WTC11 (cell line): ENCODE measurements around the gene ELAVL1. TPM values are rescaled to one million over a fixed set of nuclear protein-coding genes. Genes with fewer than 3 reads are reported as not detected.

Experiments
- ATAC-seq: fragments of 200-7000 bp; cut with Tn5 transposase; 2 replicates; pipeline ENCODE4 v1.10.0; 2021; ENCODE audit warnings: mild to moderate bottlenecking, moderate library complexity
- CTCF ChIA-PET: fragments of 300-600 bp; sonication (Branson Sonifier 250); formaldehyde crosslinking; loops from one replicate; lab custom pipeline; 2021; ENCODE audit warnings: antibody characterized with exemption; lab: Charles Lee
- POLR2A ChIA-PET: fragments of 350-600 bp; sonication (Branson Sonifier 250); formaldehyde crosslinking; loops from one replicate; lab custom pipeline; 2021; ENCODE audit warnings: antibody characterized with exemption; lab: Charles Lee
- DNase-seq: peaks from one replicate; pipeline ENCODE4 v3.0.0; 2021; ENCODE audit warnings: low spot score
- H3K27ac Mint-ChIP-seq: 2 replicates; pipeline ENCODE4 v1.8.0; 2021; ENCODE audit warnings: mixed read lengths
- H3K27me3 Mint-ChIP-seq: 2 replicates; pipeline ENCODE4 v1.8.0; 2021; ENCODE audit warnings: low read depth, mild to moderate bottlenecking, moderate library complexity, mixed read lengths
- H3K36me3 Mint-ChIP-seq: 2 replicates; pipeline ENCODE4 v1.8.0; 2021; ENCODE audit warnings: mixed read lengths
- H3K4me1 Mint-ChIP-seq: 2 replicates; pipeline ENCODE4 v1.8.0; 2022; ENCODE audit warnings: mixed read lengths
- H3K4me3 Mint-ChIP-seq: 2 replicates; pipeline ENCODE4 v1.8.0; 2021; ENCODE audit warnings: mild to moderate bottlenecking, moderate library complexity, mixed read lengths
- H3K9me3 Mint-ChIP-seq: 2 replicates; pipeline ENCODE4 v1.8.0; 2021; ENCODE audit warnings: mixed read lengths
- ATF1 ChIP-seq: sonication (generic); formaldehyde crosslinking; IDR thresholded peaks from 2 replicates; pipeline ENCODE4 v1.8.1; 2023; ENCODE audit warnings: mild to moderate bottlenecking, moderate library complexity, missing genetic modification reagents
- EMX1 ChIP-seq: fragments of 250-450 bp; sonication (Bioruptor Pico); IDR thresholded peaks from 2 replicates; pipeline ENCODE4 v1.8.0; 2021; ENCODE audit warnings: mild to moderate bottlenecking
- FOXK1 ChIP-seq: sonication (generic); formaldehyde crosslinking; IDR thresholded peaks from 2 replicates; pipeline ENCODE4 v1.8.0; 2022; ENCODE audit warnings: mild to moderate bottlenecking, moderate library complexity, missing genetic modification reagents
- FOXP1 ChIP-seq: sonication (generic); formaldehyde crosslinking; IDR thresholded peaks from 2 replicates; pipeline ENCODE4 v1.8.0; 2022; ENCODE audit warnings: missing genetic modification reagents, mild to moderate bottlenecking, moderate library complexity, borderline replicate concordance
- JUN ChIP-seq: sonication (generic); formaldehyde crosslinking; IDR thresholded peaks from 2 replicates; pipeline ENCODE4 v1.8.0; 2023; ENCODE audit warnings: mild to moderate bottlenecking, missing genetic modification reagents
- NFE2L1 ChIP-seq: sonication (generic); formaldehyde crosslinking; IDR thresholded peaks from 2 replicates; pipeline ENCODE4 v1.8.1; 2023; ENCODE audit warnings: missing genetic modification reagents
- NFYB ChIP-seq: sonication (generic); formaldehyde crosslinking; conservative IDR thresholded peaks from 2 replicates; pipeline ENCODE4 v1.8.0; 2022; ENCODE audit warnings: low read depth, missing genetic modification reagents
- NR2C2 ChIP-seq: sonication (generic); formaldehyde crosslinking; IDR thresholded peaks from 2 replicates; pipeline ENCODE4 v1.8.0; 2022; ENCODE audit warnings: mild to moderate bottlenecking, missing genetic modification reagents
- PRRX2 ChIP-seq: fragments of 250-450 bp; sonication (Bioruptor Pico); IDR thresholded peaks from 2 replicates; pipeline ENCODE4 v1.8.0; 2021; ENCODE audit warnings: mild to moderate bottlenecking
- SMAD3 ChIP-seq: sonication (generic); formaldehyde crosslinking; IDR thresholded peaks from 2 replicates; pipeline ENCODE4 v1.8.0; 2022; ENCODE audit warnings: missing genetic modification reagents, mild to moderate bottlenecking, borderline replicate concordance
- SOX15 ChIP-seq: fragments of 250-450 bp; sonication (Bioruptor Pico); IDR thresholded peaks from 2 replicates; pipeline ENCODE4 v1.9.0; 2021; ENCODE audit warnings: mild to moderate bottlenecking
- SP1 ChIP-seq: sonication (generic); formaldehyde crosslinking; conservative IDR thresholded peaks from 2 replicates; pipeline ENCODE4 v1.8.1; 2022; ENCODE audit warnings: missing genetic modification reagents
- TEAD4 ChIP-seq: sonication (generic); formaldehyde crosslinking; IDR thresholded peaks from 2 replicates; pipeline ENCODE4 v1.8.0; 2022; ENCODE audit warnings: mild to moderate bottlenecking, missing genetic modification reagents
- TP53 ChIP-seq: sonication (generic); formaldehyde crosslinking; IDR thresholded peaks from 2 replicates; pipeline ENCODE4 v1.8.1; 2023; ENCODE audit warnings: mild to moderate bottlenecking, missing genetic modification reagents
- ZNF121 ChIP-seq: sonication (generic); formaldehyde crosslinking; IDR thresholded peaks from 2 replicates; pipeline ENCODE4 v1.8.0; 2023; ENCODE audit warnings: missing genetic modification reagents
- ZNF317 ChIP-seq: sonication (generic); formaldehyde crosslinking; IDR thresholded peaks from 2 replicates; pipeline ENCODE4 v1.8.1; 2023; ENCODE audit warnings: low read depth, mild to moderate bottlenecking, moderate library complexity, missing genetic modification reagents, borderline replicate concordance
- total RNA-seq: library from RNA; stranded (reverse); gene quantifications from 3 replicates; pipeline ENCODE4 v1.2.3, GENCODE V29; 2021
- TF ChIP-seq, protein P1 (sequence below): sonication (generic); formaldehyde crosslinking; IDR thresholded peaks from 2 replicates; pipeline ENCODE4 v1.8.0; 2023; ENCODE audit warnings: missing genetic modification reagents, mild to moderate bottlenecking, borderline replicate concordance
- TF ChIP-seq, protein P2 (sequence below): fragments of 250-450 bp; sonication (Bioruptor Pico); IDR thresholded peaks from 2 replicates; pipeline ENCODE4 v1.8.0; 2021; ENCODE audit warnings: mild to moderate bottlenecking
- TF ChIP-seq, protein P3 (sequence below): fragments of 250-450 bp; sonication (Bioruptor Pico); IDR thresholded peaks from 2 replicates; pipeline ENCODE4 v2.1.2; 2022; ENCODE audit warnings: mild to moderate bottlenecking, moderate library complexity
- TF ChIP-seq, protein P4 (sequence below): sonication (generic); formaldehyde crosslinking; conservative IDR thresholded peaks from 2 replicates; pipeline ENCODE4 v1.8.1; 2022; ENCODE audit warnings: mild to moderate bottlenecking, missing genetic modification reagents
- TF ChIP-seq, protein P5 (sequence below): sonication (generic); formaldehyde crosslinking; IDR thresholded peaks from 2 replicates; pipeline ENCODE4 v1.8.1; 2022; ENCODE audit warnings: mild to moderate bottlenecking, moderate library complexity, missing genetic modification reagents

The ELAVL1 gene
- total RNA-seq, 1 experiment from 2014 or later: 160 TPM

DNA sequence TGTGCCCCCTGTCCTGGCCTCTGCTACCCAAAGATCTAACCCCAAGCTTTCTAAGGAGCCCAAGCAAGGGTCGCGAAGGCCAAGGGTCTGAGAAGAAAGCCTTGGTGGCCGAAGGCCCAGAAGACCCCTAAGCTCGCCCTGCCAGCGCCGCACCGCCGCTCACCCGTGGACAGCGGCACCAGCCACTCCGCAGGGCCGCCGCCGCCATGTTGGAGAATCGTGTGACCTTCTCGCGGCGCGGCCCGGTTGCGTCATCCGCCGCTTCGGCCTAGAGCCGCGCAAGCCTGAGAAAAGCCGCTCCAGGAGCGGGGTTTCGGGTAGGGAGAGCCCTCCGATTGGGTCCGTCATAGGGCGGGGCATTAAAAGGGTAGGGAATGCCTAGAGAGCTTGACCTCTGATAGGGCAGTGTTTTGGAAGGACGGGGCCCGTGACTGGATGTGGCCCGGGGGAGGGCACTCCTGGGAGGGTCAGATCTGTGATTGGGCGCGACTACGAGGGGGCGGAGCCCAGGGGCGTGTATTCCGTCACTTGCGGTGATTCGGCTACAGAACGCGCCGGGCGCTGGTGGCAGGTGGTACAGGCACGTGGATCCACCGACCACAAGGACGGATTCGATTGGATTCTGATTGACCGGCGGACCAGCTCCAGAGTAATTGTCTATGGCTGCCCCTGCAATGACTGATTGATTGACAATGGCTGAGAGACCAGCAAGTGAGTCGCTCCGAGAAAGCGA, 61.8 kb downstream of the ELAVL1 start, which contains the start of gene TIMM44 (continued):
- TF ChIP-seq, protein P1, sequence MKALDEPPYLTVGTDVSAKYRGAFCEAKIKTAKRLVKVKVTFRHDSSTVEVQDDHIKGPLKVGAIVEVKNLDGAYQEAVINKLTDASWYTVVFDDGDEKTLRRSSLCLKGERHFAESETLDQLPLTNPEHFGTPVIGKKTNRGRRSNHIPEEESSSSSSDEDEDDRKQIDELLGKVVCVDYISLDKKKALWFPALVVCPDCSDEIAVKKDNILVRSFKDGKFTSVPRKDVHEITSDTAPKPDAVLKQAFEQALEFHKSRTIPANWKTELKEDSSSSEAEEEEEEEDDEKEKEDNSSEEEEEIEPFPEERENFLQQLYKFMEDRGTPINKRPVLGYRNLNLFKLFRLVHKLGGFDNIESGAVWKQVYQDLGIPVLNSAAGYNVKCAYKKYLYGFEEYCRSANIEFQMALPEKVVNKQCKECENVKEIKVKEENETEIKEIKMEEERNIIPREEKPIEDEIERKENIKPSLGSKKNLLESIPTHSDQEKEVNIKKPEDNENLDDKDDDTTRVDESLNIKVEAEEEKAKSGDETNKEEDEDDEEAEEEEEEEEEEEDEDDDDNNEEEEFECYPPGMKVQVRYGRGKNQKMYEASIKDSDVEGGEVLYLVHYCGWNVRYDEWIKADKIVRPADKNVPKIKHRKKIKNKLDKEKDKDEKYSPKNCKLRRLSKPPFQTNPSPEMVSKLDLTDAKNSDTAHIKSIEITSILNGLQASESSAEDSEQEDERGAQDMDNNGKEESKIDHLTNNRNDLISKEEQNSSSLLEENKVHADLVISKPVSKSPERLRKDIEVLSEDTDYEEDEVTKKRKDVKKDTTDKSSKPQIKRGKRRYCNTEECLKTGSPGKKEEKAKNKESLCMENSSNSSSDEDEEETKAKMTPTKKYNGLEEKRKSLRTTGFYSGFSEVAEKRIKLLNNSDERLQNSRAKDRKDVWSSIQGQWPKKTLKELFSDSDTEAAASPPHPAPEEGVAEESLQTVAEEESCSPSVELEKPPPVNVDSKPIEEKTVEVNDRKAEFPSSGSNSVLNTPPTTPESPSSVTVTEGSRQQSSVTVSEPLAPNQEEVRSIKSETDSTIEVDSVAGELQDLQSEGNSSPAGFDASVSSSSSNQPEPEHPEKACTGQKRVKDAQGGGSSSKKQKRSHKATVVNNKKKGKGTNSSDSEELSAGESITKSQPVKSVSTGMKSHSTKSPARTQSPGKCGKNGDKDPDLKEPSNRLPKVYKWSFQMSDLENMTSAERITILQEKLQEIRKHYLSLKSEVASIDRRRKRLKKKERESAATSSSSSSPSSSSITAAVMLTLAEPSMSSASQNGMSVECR (CRISPR knock-in tag): peak; percentile 33
- TF ChIP-seq TP53 (CRISPR knock-in tag) (peak; percentile 76), NFE2L1 (CRISPR knock-in tag) (peak; percentile 66), PRRX2 (CRISPR knock-in tag) (peak; percentile 50; the same call in 1 of the 2 replicates), ZNF121 (CRISPR knock-in tag) (no peak), ATF1 (CRISPR knock-in tag) (no peak), TEAD4 (CRISPR knock-in tag) (peak; percentile 37; the same call in 1 of the 2 replicates), ZNF317 (CRISPR knock-in tag) (no peak), JUN (CRISPR knock-in tag) (0 out of 2 replicates have a peak, but pooled peaks have one; percentile 53), SMAD3 (no peak), FOXK1 (CRISPR knock-in tag) (peak; percentile 64; the same call in 1 of the 2 replicates), NFYB (peak; percentile 79), SP1 (CRISPR knock-in tag) (peak; percentile 89), FOXP1 (peak; percentile 69)
- TF ChIP-seq, protein P2, sequence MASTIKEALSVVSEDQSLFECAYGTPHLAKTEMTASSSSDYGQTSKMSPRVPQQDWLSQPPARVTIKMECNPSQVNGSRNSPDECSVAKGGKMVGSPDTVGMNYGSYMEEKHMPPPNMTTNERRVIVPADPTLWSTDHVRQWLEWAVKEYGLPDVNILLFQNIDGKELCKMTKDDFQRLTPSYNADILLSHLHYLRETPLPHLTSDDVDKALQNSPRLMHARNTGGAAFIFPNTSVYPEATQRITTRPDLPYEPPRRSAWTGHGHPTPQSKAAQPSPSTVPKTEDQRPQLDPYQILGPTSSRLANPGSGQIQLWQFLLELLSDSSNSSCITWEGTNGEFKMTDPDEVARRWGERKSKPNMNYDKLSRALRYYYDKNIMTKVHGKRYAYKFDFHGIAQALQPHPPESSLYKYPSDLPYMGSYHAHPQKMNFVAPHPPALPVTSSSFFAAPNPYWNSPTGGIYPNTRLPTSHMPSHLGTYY: no peak
- TF ChIP-seq, protein P3, sequence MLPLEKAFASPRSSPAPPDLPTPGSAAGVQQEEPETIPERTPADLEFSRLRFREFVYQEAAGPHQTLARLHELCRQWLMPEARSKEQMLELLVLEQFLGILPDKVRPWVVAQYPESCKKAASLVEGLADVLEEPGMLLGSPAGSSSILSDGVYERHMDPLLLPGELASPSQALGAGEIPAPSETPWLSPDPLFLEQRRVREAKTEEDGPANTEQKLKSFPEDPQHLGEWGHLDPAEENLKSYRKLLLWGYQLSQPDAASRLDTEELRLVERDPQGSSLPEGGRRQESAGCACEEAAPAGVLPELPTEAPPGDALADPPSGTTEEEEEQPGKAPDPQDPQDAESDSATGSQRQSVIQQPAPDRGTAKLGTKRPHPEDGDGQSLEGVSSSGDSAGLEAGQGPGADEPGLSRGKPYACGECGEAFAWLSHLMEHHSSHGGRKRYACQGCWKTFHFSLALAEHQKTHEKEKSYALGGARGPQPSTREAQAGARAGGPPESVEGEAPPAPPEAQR (CRISPR knock-in tag): no peak
- TF ChIP-seq, protein P4, sequence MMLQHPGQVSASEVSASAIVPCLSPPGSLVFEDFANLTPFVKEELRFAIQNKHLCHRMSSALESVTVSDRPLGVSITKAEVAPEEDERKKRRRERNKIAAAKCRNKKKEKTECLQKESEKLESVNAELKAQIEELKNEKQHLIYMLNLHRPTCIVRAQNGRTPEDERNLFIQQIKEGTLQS (CRISPR knock-in tag): peak; percentile 97

DNA sequence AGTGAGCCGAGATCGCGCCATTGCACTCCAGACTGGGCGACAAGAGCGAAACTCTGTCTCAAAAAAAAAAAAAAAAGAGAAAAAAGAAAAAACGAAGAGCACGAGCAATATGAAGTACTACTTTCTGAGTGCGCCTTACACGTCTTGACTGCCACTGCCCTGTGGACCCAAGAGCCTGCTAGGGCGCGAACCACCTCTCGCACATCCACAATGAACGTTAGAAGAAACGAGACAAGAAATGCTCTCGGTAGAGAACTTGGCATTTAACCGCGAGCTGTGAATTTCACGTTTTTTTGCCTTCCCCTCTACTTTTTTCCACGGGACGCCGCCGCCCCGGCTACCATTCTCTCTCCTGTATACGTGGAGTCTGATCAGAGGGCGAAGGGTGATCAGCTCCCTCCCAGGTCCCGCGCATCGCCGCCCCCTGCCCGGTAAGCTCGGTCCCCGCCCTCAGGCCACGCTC, 62.4 kb downstream of the ELAVL1 start:
- ChIA-PET POLR2A (interaction anchor here (0.5 to 2.1 kb wide), 16 partner anchors 11 to 552 kb away, joined by 3 to 13 read pairs (median 4); partner anchors contain the start of genes CTXN1, ELAVL1 and SNAPC2), CTCF (interaction anchor here (0.6 to 4.5 kb wide), 35 partner anchors 8 to 437 kb away, joined by 3 to 90 read pairs (median 6); partner anchors contain the start of genes CTXN1, MAP2K7, SNAPC2 and TRAPPC5)
- peaks cover 2% of the 10 kb centered on the region; the same call in 1 of the 2 replicates for H3K27me3 Mint-ChIP-seq
- TF ChIP-seq EMX1 (CRISPR knock-in tag) (0 out of 2 replicates have a peak, but pooled peaks have one; percentile 15), SOX15 (CRISPR knock-in tag) (no peak), NR2C2 (no peak)
- TF ChIP-seq, protein P5, sequence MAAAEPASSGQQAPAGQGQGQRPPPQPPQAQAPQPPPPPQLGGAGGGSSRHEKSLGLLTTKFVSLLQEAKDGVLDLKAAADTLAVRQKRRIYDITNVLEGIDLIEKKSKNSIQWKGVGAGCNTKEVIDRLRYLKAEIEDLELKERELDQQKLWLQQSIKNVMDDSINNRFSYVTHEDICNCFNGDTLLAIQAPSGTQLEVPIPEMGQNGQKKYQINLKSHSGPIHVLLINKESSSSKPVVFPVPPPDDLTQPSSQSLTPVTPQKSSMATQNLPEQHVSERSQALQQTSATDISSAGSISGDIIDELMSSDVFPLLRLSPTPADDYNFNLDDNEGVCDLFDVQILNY (CRISPR knock-in tag): no peak
- DNase-seq: no peak
- peak overlapping the region; percentile 95 for H3K27ac Mint-ChIP-seq
- peak; percentile 5 for ATAC-seq
- H3K9me3 Mint-ChIP-seq: no peaks in the 10 kb centered on the region
- H3K4me1 Mint-ChIP-seq: peaks cover 8% of the 10 kb centered on the region; the same call in 1 of the 2 replicates
- H3K4me3 Mint-ChIP-seq: peak overlapping the region; percentile 88
- H3K36me3 Mint-ChIP-seq: peaks cover 23% of the 10 kb centered on the region
